Activated CD4-positive, alpha-beta T cell treated with anti-CD3 and anti-CD28 coated beads for 36 hours (primary cell): ENCODE measurements around the gene PSMC2. TPM values are rescaled to one million over a fixed set of nuclear protein-coding genes. Genes with fewer than 3 reads are reported as not detected.
"Not testable (repeated sequence)": the region's sequence is repeated elsewhere in the genome, so short reads cannot be mapped to it uniquely, and the experiment has no call there.

ENCODE experiments used
- ATAC-seq: fragments of 200-7000 bp; cut with Tn5 transposase; one replicate; pipeline ENCODE4 v1.10.0; 2021; ENCODE audit warnings: mild to moderate bottlenecking, moderate library complexity
- CTCF ChIA-PET: fragments of 350-600 bp; sonication (Branson Sonifier 250); formaldehyde crosslinking; loops from one replicate; lab custom pipeline; 2021; ENCODE audit warnings: antibody characterized with exemption; lab: Charles Lee
- POLR2A ChIA-PET: fragments of 350-600 bp; sonication (Branson Sonifier 250); formaldehyde crosslinking; loops from one replicate; lab custom pipeline; 2021; ENCODE audit warnings: antibody characterized with exemption, inconsistent platforms; lab: Charles Lee
- DNase-seq: peaks from one replicate; pipeline ENCODE4 v3.0.0-alpha.2; 2020
- H3K27ac Mint-ChIP-seq: one replicate; pipeline ENCODE4 v1.8.0; 2021; ENCODE audit warnings: mixed read lengths
- H3K27me3 Mint-ChIP-seq: one replicate; pipeline ENCODE4 v1.8.0; 2021; ENCODE audit warnings: mixed read lengths
- H3K36me3 Mint-ChIP-seq: one replicate; pipeline ENCODE4 v1.8.0; 2021; ENCODE audit warnings: low read depth, mixed read lengths
- H3K4me1 Mint-ChIP-seq: one replicate; pipeline ENCODE4 v1.8.0; 2021; ENCODE audit warnings: mixed read lengths
- H3K4me3 Mint-ChIP-seq: one replicate; pipeline ENCODE4 v1.8.0; 2021; ENCODE audit warnings: mild to moderate bottlenecking, moderate library complexity, mixed read lengths
- H3K9me3 Mint-ChIP-seq: one replicate; pipeline ENCODE4 v1.8.0; 2021; ENCODE audit warnings: low read depth, mixed read lengths
- intact Hi-C, 2 experiments: fragments of 100-400 bp; cut with DNase I in 1 of 2; cut with micrococcal nuclease in 1 of 2; formaldehyde crosslinking; loops; one replicate each; pipeline versions ENCODE4 v1.14.2 to v1.15.1; 2022 to 2024; cut with DNase I, micrococcal nuclease
- total RNA-seq, 2 experiments: library from RNA; stranded (reverse); gene quantifications; one replicate each; pipeline ENCODE4 v1.2.3, GENCODE V29; 2021

PSMC2 gene
- total RNA-seq, 2 experiments from 2014 or later: 145 to 161 TPM

- intact Hi-C loops: no loop called here
- no peaks in the 10 kb centered on the region for H3K36me3 Mint-ChIP-seq
- H3K9me3 Mint-ChIP-seq: no peaks in the 10 kb centered on the region
- peaks cover 6% of the 10 kb centered on the region for H3K27me3 Mint-ChIP-seq
- ChIA-PET POLR2A (no interaction called here), CTCF (no interaction called here)
- DNase-seq: no peak
- H3K4me1 Mint-ChIP-seq: no peaks in the 10 kb centered on the region
- no peak overlapping the region for H3K4me3 Mint-ChIP-seq
- ATAC-seq: no peak
- no peak overlapping the region for H3K27ac Mint-ChIP-seq
Measured at GRCh38 chr7:103394566-103394965, 47.1 kb downstream of the PSMC2 start.

DNA sequence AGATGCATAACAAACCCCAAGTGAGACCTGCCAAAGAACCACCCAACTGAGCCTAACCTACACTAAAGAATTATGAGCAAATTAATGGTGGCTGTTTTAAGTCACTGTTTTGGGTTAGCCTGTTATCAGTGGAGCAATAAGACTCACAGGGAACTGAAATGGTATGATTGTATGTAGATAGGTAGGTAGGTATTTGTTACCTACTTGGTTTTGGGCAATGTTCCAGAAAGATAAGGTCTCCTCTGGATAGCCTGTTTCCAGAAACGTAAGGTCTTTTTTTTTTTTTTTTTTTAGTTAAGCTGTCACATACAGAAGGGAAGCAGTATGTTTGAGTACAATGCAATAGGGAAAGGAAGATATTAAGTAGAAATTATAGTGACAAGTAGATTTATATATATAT lies 47.6 kb downstream of the PSMC2 start:
- H3K9me3 Mint-ChIP-seq: no peaks in the 10 kb centered on the region
- no peaks in the 10 kb centered on the region for H3K4me1 Mint-ChIP-seq
- ChIA-PET CTCF (no interaction called here), POLR2A (no interaction called here)
- H3K27me3 Mint-ChIP-seq: peaks cover 6% of the 10 kb centered on the region
- no peaks in the 10 kb centered on the region for H3K36me3 Mint-ChIP-seq
- intact Hi-C loops: no loop called here
- H3K27ac Mint-ChIP-seq: no peak overlapping the region
- H3K4me3 Mint-ChIP-seq: no peak overlapping the region
- DNase-seq (no peak), ATAC-seq (no peak)

DNA sequence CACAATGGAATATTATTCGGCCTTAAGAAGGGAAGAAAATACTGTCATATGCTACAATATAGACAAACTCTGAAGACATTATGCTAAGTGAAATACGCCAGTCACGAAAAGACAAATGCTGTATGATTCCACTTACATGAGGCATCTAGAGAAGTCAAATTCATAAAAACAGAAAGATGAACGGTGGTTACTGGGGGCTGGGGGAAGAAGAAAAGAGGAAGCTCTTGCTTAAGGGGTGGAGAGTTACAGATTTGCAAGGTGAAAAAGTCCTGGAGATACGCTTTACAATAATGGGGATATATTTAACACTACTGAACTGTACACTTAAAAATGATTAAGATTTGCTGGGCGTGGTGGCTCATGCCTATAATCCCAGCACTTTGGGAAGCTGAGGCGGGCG lies 49.0 kb downstream of the PSMC2 start:
- no peaks in the 10 kb centered on the region for H3K4me1 Mint-ChIP-seq
- ChIA-PET CTCF (no interaction called here), POLR2A (no interaction called here)
- DNase-seq (no peak), ATAC-seq (no peak)
- intact Hi-C loops: no loop called here
- no peak overlapping the region for H3K4me3 Mint-ChIP-seq
- H3K27ac Mint-ChIP-seq: no peak overlapping the region
- H3K36me3 Mint-ChIP-seq: no peaks in the 10 kb centered on the region
- H3K27me3 Mint-ChIP-seq: peaks cover 3% of the 10 kb centered on the region
- no peaks in the 10 kb centered on the region for H3K9me3 Mint-ChIP-seq

DNA sequence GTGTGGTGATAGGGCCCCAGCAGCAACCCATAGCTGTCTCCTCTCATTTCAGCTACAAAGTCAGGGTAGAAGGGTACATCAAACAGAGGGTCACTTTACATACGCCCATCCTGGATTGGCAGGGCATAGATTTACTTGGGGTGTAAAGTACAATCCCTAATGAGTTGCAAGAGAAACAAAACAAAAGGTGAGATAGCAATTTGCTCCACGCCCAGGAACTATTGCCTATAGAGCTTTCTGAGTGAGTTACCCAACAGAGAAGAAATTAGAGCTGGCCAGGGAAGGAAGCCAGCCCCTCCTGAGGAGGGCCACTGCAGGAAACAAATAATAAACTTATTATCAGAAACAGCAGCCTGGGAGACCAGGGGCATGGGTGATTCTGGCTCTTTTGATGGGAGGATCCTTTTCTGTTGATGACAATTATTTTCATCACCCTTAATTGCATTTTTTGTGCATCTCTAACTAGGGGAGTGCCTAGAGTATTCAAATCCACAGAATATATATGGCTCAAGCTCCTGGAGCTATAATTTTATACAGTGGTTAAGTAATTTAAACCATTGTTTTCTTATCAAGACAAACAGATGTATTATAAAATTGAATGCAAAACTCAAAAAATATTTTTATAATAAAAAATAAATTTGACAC lies 51.2 kb downstream of the PSMC2 start:
- peaks cover 3% of the 10 kb centered on the region for H3K27me3 Mint-ChIP-seq
- H3K4me1 Mint-ChIP-seq: no peaks in the 10 kb centered on the region
- no peak overlapping the region for H3K27ac Mint-ChIP-seq
- intact Hi-C loops: no loop called here
- H3K9me3 Mint-ChIP-seq: no peaks in the 10 kb centered on the region
- ChIA-PET CTCF (interaction anchor here (0.7 kb wide), 1 partner anchor 10 kb away, joined by 3 read pairs; no protein-coding TSS in a partner anchor), POLR2A (no interaction called here)
- no peak for DNase-seq
- no peaks in the 10 kb centered on the region for H3K36me3 Mint-ChIP-seq
- ATAC-seq: no peak
- H3K4me3 Mint-ChIP-seq: no peak overlapping the region

DNA sequence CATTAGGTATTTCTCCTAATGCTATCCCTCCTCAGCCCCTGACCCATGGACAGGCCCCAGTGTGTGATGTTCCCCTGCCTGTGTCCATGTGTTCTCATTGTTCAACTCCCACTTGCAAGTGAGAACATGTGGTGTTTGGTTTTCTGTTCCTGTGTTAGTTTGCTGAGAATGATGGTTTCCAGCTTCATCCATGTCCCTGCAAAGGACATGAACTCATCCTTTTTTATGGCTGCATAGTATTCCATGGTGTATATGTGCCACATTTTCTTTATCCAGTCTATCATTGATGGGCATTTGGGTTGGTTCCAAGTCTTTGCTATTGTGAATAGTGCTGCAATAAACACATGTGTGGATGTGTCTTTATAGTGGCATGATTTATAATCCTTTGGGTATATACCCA lies 52.2 kb downstream of the PSMC2 start:
- ATAC-seq, POLR2A ChIA-PET, H3K4me1 Mint-ChIP-seq, DNase-seq, CTCF ChIA-PET, H3K36me3 Mint-ChIP-seq, H3K4me3 Mint-ChIP-seq, H3K9me3 Mint-ChIP-seq, H3K27me3 Mint-ChIP-seq, H3K27ac Mint-ChIP-seq: not testable (repeated sequence)
- intact Hi-C loops: loop anchor here in 1 of 2 experiments (10.0 kb wide), 1 partner anchor 55 kb away; the partner anchor contains the start of genes DNAJC2 and PSMC2

DNA sequence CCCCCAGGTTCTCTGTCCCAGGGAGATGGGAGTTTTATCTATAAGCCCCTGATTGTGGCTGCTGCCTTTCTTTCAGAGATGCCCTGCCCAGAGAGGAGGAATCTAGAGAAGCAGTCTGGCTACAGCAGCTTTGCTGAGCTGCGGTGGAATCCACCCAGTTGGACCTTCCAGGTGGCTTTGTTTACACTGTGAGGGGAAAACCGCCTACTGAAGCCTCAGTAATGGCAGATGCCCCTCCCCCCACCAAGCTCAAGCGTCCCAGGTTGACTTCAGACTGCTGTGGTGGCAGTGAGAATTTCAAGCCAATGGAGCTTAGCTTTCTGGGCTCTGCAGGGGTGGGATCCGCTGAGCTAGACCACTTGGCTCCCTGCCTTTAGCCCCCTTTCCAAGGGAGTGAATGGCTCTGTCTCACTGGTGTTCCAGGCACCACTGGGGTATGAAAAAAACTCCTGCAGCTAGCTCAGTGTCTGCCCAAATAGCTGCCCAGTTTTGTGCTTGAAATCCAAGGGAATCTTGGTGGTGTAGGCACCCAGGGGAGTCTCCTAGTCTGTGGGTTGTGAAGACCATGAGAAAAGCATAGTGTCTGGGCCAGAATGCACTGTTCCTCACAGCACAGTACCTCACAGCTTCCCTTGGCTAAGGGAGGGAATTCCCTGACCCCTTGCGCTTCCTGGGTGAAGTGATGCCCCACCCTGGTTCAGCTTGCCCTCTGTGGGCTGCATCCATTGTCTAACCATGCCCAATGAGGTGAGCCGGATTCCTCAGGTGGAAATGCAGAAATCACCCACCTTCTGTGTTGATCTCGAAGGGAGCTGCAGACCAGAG lies 58.6 kb downstream of the PSMC2 start:
- H3K27ac Mint-ChIP-seq, H3K36me3 Mint-ChIP-seq, H3K4me3 Mint-ChIP-seq, ATAC-seq, H3K9me3 Mint-ChIP-seq, H3K27me3 Mint-ChIP-seq, POLR2A ChIA-PET, H3K4me1 Mint-ChIP-seq, DNase-seq: not testable (repeated sequence)
- CTCF ChIA-PET: interaction anchor here (0.6 to 2.6 kb wide), 13 partner anchors 9 to 1994 kb away, joined by 3 to 14 read pairs (median 4); no protein-coding TSS in a partner anchor
- intact Hi-C loops: loop anchor here in 1 of 2 experiments (10.0 kb wide), 1 partner anchor 61 kb away; the partner anchor contains the start of genes DNAJC2 and PSMC2

GRCh38 chr7:103412151-103412550 lies 64.7 kb downstream of the PSMC2 start:
- H3K27me3 Mint-ChIP-seq: peaks cover 2% of the 10 kb centered on the region
- H3K27ac Mint-ChIP-seq: no peak overlapping the region
- ATAC-seq (no peak), DNase-seq (no peak)
- ChIA-PET POLR2A (no interaction called here), CTCF (no interaction called here)
- no peak overlapping the region for H3K4me3 Mint-ChIP-seq
- H3K9me3 Mint-ChIP-seq: no peaks in the 10 kb centered on the region
- no peaks in the 10 kb centered on the region for H3K4me1 Mint-ChIP-seq
- no peaks in the 10 kb centered on the region for H3K36me3 Mint-ChIP-seq
- intact Hi-C loops: no loop called here

DNA sequence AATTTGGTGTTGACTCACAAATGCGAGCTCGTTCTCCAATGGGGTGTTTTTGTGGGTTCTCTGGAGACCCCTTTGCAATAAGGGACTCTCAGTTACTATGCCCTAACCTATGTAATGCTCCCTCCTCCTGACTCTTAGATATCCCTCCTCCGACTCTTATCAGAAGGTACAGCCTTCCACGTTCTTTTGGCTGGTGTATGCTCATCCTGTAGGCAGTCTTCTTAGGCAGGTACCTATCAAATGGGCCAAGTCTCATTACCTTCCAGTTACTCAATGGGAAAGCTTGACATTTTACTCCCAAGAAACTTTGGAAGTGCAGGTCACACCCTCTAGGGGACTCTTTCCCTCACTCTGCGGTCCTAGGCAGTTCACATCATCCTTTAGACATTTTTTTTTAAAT lies 66.0 kb downstream of the PSMC2 start:
- no peak for ATAC-seq
- intact Hi-C loops: no loop called here
- Mint-ChIP-seq H3K4me1 (no peaks in the 10 kb centered on the region), H3K27me3 (peaks cover 8% of the 10 kb centered on the region), H3K9me3 (no peaks in the 10 kb centered on the region), H3K36me3 (no peaks in the 10 kb centered on the region), H3K27ac (no peak overlapping the region), H3K4me3 (no peak overlapping the region)
- CTCF ChIA-PET: interaction anchor here (0.9 kb wide), 1 partner anchor 12 kb away, joined by 3 read pairs; no protein-coding TSS in a partner anchor
- DNase-seq: no peak
- POLR2A ChIA-PET: no interaction called here

DNA sequence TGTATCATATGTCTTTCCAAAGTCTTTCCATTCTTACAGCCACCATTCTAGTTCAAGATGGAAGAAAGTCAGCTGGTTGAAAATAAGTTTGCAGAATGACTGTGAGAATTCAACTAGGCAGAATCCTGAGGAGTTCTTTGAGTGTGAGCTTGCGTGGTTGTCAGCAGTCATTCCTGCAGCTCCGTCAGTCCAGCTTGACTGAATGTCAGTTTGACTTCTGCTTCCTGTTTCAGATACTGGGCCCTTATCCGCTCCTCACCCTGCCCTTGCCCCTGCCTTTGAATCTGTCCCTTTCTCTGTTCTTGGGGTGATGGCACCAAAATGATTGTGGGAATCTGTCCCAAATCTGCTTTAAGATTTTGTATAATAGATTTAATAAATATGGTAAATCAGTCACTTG lies 70.8 kb downstream of the PSMC2 start:
- intact Hi-C loops: no loop called here
- no peaks in the 10 kb centered on the region for H3K9me3 Mint-ChIP-seq

More for the DNA sequence above, 70.8 kb downstream of the PSMC2 start:
- ChIA-PET POLR2A (no interaction called here), CTCF (interaction anchor here (1.3 kb wide), 1 partner anchor 12 kb away, joined by 3 read pairs; no protein-coding TSS in a partner anchor)
- H3K27me3 Mint-ChIP-seq: peaks cover 7% of the 10 kb centered on the region
- DNase-seq: no peak
- H3K4me1 Mint-ChIP-seq: no peaks in the 10 kb centered on the region
- no peak for ATAC-seq
- H3K4me3 Mint-ChIP-seq: no peak overlapping the region
- peak overlapping the region; percentile 15 for H3K27ac Mint-ChIP-seq
- no peaks in the 10 kb centered on the region for H3K36me3 Mint-ChIP-seq

Other genes with a start within 250 kb of the PSMC2 start
- 1 to 10 TPM; 4.7 TPM for gene NAPEPLD, start 198.5 kb upstream of the PSMC2 start, total RNA-seq
- 10 to 100 TPM; 70.7 to 86.9 TPM for gene PMPCB, start 50.2 kb upstream of the PSMC2 start, total RNA-seq
- 10 to 100 TPM; 50.0 to 56.2 TPM for gene DNAJC2, start 2.9 kb upstream of the PSMC2 start, total RNA-seq
- gene SLC26A5, start 98.6 kb downstream of the PSMC2 start, total RNA-seq: not detected